Measurements from ENCODE around the gene XPOT. TPM values are rescaled to one million over a fixed set of nuclear protein-coding genes. Genes with fewer than 3 reads are reported as not detected.
A peak's percentile ranks its signal among the peaks of the same experiment; 100 is the strongest.

Gene XPOT
- total and polyA plus RNA-seq, 3 donors from 2014 or later, result 43.5 to 47.5 (median 46.8) TPM

GRCh38 chr12:64455506-64455905 is 51.3 kb downstream of the XPOT start:
- Histone ChIP-seq H3K4me1 (peaks cover 39% of the 10 kb centered on the region), H3K36me3 (ENCODE audit: low read depth, missing control alignments) (no peaks in the 10 kb centered on the region), H3K9me3 (no peaks in the 10 kb centered on the region), H3K4me3 (no peak overlapping the region), H3K27me3 (no peaks in the 10 kb centered on the region), H3K27ac (peak overlapping the region in 1 of 2 donors; percentile 9)
- DNase-seq, result no peak
- WGBS, 2 donors, result 39 to 40% methylated on average over 1 of the region's 1 CpG
- intact Hi-C loops (cut with DNase I; ENCODE audit: low total_unique reads), result no loop called here
- TF ChIP-seq POLR2A (IDR thresholded peaks at IDR 0.05), result no peak
- TF ChIP-seq CTCF (IDR thresholded peaks at IDR 0.05), result no peak

GRCh38 chr12:64456119-64456518 is 51.9 kb downstream of the XPOT start:
- Histone ChIP-seq H3K27me3 (no peaks in the 10 kb centered on the region), H3K9me3 (no peaks in the 10 kb centered on the region), H3K27ac (peak overlapping the region; percentile 3 to 9), H3K36me3 (ENCODE audit: low read depth, missing control alignments) (no peaks in the 10 kb centered on the region), H3K4me1 (peaks cover 34% of the 10 kb centered on the region), H3K4me3 (no peak overlapping the region)
- intact Hi-C loops (cut with DNase I; ENCODE audit: low total_unique reads), result no loop called here
- no peak for DNase-seq
- TF ChIP-seq CTCF (IDR thresholded peaks at IDR 0.05) (no peak), POLR2A (IDR thresholded peaks at IDR 0.05) (no peak)

- no peak for DNase-seq
- Histone ChIP-seq H3K27me3 (no peaks in the 10 kb centered on the region), H3K9me3 (no peaks in the 10 kb centered on the region), H3K4me1 (peaks cover 30% of the 10 kb centered on the region), H3K4me3 (no peak overlapping the region), H3K36me3 (ENCODE audit: low read depth, missing control alignments) (no peaks in the 10 kb centered on the region), H3K27ac (no peak overlapping the region)
- TF ChIP-seq CTCF (IDR thresholded peaks at IDR 0.05), result no peak
- no peak for TF ChIP-seq POLR2A (IDR thresholded peaks at IDR 0.05)
- intact Hi-C loops (cut with DNase I; ENCODE audit: low total_unique reads), result no loop called here
- WGBS, 2 donors, result 58 to 62% methylated on average over 6 of the region's 6 CpGs
These were observed 52.8 kb downstream of the XPOT start for GRCh38 chr12:64457032-64457431.

- no peak overlapping the region for H3K27ac ChIP-seq
- H3K36me3 ChIP-seq (ENCODE audit: low read depth, missing control alignments), result no peaks in the 10 kb centered on the region
- no peak overlapping the region for H3K4me3 ChIP-seq
- no peaks in the 10 kb centered on the region for H3K9me3 ChIP-seq
- H3K4me1 ChIP-seq, result peaks cover 30% of the 10 kb centered on the region
- WGBS, 2 donors, result 89 to 90% methylated on average over 3 of the region's 3 CpGs
- no peak for DNase-seq
- H3K27me3 ChIP-seq, result no peaks in the 10 kb centered on the region
- TF ChIP-seq CTCF (IDR thresholded peaks at IDR 0.05) (no peak), POLR2A (IDR thresholded peaks at IDR 0.05) (no peak)
- intact Hi-C loops (cut with DNase I; ENCODE audit: low total_unique reads), result no loop called here
These were observed 53.3 kb downstream of the XPOT start for GRCh38 chr12:64457466-64457865.

- H3K9me3 ChIP-seq, result no peaks in the 10 kb centered on the region
- no peaks in the 10 kb centered on the region for H3K27me3 ChIP-seq
- peaks cover 30% of the 10 kb centered on the region for H3K4me1 ChIP-seq
- H3K4me3 ChIP-seq, result no peak overlapping the region
- whole genome bisulfite sequencing, 2 donors, result 81 to 90% methylated on average over 4 of the region's 4 CpGs
- DNase-seq, result no peak
- no peak for TF ChIP-seq POLR2A (IDR thresholded peaks at IDR 0.05)
- TF ChIP-seq CTCF (IDR thresholded peaks at IDR 0.05), result no peak
- intact Hi-C loops (cut with DNase I; ENCODE audit: low total_unique reads), result no loop called here
- peak overlapping the region in 1 of 2 donors; percentile 69 for H3K27ac ChIP-seq
- no peaks in the 10 kb centered on the region for H3K36me3 ChIP-seq (ENCODE audit: low read depth, missing control alignments)
These were observed 53.7 kb downstream of the XPOT start for GRCh38 chr12:64457923-64458322.

All from testis (tissue), 3 donors.